ENCODE data around the gene PSMB7.

The PSMB7 gene

DNA sequence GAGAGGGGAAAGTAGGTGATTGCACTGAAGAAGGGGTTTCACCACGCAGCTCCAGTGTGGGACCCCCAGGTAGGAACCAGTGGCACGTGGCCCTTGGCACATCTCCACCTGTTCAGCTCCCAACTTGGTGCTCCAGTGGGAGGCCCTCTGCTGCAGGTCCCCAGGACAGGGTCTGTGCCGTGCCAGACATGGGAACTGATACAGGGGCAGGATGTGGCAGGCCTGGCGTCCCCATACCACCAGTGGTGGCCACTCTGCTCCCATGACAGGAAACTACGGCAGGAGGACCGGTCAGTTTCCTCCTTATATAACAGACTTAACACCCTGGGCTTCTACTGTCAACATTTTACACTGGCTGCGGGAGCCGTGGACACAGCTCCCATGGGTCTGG, 67.3 kb downstream of the PSMB7 start:
- H3K4me2 ChIP-seq (ENCODE audit: low read length) = no peak overlapping the region
- no peaks in the 10 kb centered on the region for H3K79me2 ChIP-seq (ENCODE audit: low read length)
- H3K9ac ChIP-seq (ENCODE audit: low read length) = no peak overlapping the region
- TF ChIP-seq, protein P1, sequence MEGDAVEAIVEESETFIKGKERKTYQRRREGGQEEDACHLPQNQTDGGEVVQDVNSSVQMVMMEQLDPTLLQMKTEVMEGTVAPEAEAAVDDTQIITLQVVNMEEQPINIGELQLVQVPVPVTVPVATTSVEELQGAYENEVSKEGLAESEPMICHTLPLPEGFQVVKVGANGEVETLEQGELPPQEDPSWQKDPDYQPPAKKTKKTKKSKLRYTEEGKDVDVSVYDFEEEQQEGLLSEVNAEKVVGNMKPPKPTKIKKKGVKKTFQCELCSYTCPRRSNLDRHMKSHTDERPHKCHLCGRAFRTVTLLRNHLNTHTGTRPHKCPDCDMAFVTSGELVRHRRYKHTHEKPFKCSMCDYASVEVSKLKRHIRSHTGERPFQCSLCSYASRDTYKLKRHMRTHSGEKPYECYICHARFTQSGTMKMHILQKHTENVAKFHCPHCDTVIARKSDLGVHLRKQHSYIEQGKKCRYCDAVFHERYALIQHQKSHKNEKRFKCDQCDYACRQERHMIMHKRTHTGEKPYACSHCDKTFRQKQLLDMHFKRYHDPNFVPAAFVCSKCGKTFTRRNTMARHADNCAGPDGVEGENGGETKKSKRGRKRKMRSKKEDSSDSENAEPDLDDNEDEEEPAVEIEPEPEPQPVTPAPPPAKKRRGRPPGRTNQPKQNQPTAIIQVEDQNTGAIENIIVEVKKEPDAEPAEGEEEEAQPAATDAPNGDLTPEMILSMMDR (IDR thresholded peaks at IDR 0.05; ENCODE audit: low read depth, low read length) = no peak
- no peak for TF ChIP-seq EZH2phosphoT487 (IDR thresholded peaks at IDR 0.05; ENCODE audit: low read depth)
- H3K36me3 ChIP-seq (replicated peaks; ENCODE audit: low read depth, low read length) = peaks cover 92% of the 10 kb centered on the region
- H3K27me3 ChIP-seq (ENCODE audit: low read depth, low read length) = no peaks in the 10 kb centered on the region
- H3K27ac ChIP-seq (ENCODE audit: low read length) = no peak overlapping the region
- H3K4me1 ChIP-seq (ENCODE audit: low read length) = no peaks in the 10 kb centered on the region
- H3K4me3 ChIP-seq (ENCODE audit: low read length) = no peak overlapping the region
- H3K9me3 ChIP-seq (ENCODE audit: insufficient read depth, low read length) = no peaks in the 10 kb centered on the region
- no peak overlapping the region for H2AFZ ChIP-seq (ENCODE audit: low read depth, low read length)
- H4K20me1 ChIP-seq (ENCODE audit: insufficient read depth, low read length) = peaks cover 24% of the 10 kb centered on the region

- Histone ChIP-seq H3K4me2 (ENCODE audit: low read length) (no peak overlapping the region), H3K79me2 (ENCODE audit: low read length) (no peaks in the 10 kb centered on the region), H3K4me3 (ENCODE audit: low read length) (no peak overlapping the region), H2AFZ (ENCODE audit: low read depth, low read length) (no peak overlapping the region), H4K20me1 (ENCODE audit: insufficient read depth, low read length) (peaks cover 24% of the 10 kb centered on the region), H3K9ac (ENCODE audit: low read length) (no peak overlapping the region), H3K27ac (ENCODE audit: low read length) (no peak overlapping the region), H3K27me3 (ENCODE audit: low read depth, low read length) (no peaks in the 10 kb centered on the region), H3K36me3 (replicated peaks; ENCODE audit: low read depth, low read length) (peaks cover 92% of the 10 kb centered on the region), H3K4me1 (ENCODE audit: low read length) (no peaks in the 10 kb centered on the region), H3K9me3 (ENCODE audit: insufficient read depth, low read length) (no peaks in the 10 kb centered on the region)
- TF ChIP-seq, protein P1 (IDR thresholded peaks at IDR 0.05; ENCODE audit: low read depth, low read length) = no peak
- no peak for TF ChIP-seq EZH2phosphoT487 (IDR thresholded peaks at IDR 0.05; ENCODE audit: low read depth)
Measured at GRCh38 chr9:124347206-124347967, 67.9 kb downstream of the PSMB7 start.

- Histone ChIP-seq H3K4me1 (ENCODE audit: low read length) (no peaks in the 10 kb centered on the region), H3K4me3 (ENCODE audit: low read length) (no peak overlapping the region), H2AFZ (ENCODE audit: low read depth, low read length) (no peak overlapping the region), H4K20me1 (ENCODE audit: insufficient read depth, low read length) (peaks cover 24% of the 10 kb centered on the region), H3K9me3 (ENCODE audit: insufficient read depth, low read length) (no peaks in the 10 kb centered on the region), H3K36me3 (replicated peaks; ENCODE audit: low read depth, low read length) (peaks cover 90% of the 10 kb centered on the region), H3K27me3 (ENCODE audit: low read depth, low read length) (no peaks in the 10 kb centered on the region), H3K4me2 (ENCODE audit: low read length) (no peak overlapping the region), H3K79me2 (ENCODE audit: low read length) (no peaks in the 10 kb centered on the region), H3K9ac (ENCODE audit: low read length) (no peak overlapping the region), H3K27ac (ENCODE audit: low read length) (no peak overlapping the region)
- TF ChIP-seq, protein P1 (IDR thresholded peaks at IDR 0.05; ENCODE audit: low read depth, low read length) = no peak
- TF ChIP-seq EZH2phosphoT487 (IDR thresholded peaks at IDR 0.05; ENCODE audit: low read depth) = no peak
Measured at GRCh38 chr9:124346347-124347163, 68.7 kb downstream of the PSMB7 start.

DNA sequence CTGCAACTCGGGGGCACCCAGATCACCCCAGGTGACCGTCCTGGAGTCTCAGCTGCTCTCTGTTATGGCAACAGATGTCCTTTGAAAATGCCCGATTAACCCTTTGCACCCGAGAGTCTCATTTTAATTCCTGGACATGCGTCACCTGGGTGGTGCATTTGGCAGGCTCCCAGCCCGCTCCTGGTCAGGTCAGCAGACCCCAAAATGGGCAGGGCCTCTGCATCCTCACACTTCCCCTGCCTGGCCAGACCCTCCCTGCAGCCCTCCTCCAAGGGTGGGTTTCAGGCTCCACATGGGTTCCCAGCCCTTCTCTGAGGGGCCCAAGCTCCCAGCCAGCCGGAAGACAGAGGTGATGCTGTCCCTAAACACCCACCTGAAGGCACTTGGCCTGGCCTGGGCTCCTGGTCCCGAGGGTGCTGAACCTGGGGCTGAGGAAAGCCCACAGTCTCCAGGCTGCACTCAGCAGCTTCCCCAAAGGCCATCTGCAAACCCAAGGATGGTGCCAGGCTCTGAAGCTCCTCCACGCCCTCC, 69.4 kb downstream of the PSMB7 start:
- H2AFZ ChIP-seq (ENCODE audit: low read depth, low read length) = no peak overlapping the region
- TF ChIP-seq, protein P1 (IDR thresholded peaks at IDR 0.05; ENCODE audit: low read depth, low read length) = no peak
- TF ChIP-seq EZH2phosphoT487 (IDR thresholded peaks at IDR 0.05; ENCODE audit: low read depth) = no peak

More for the DNA sequence above, 69.4 kb downstream of the PSMB7 start:
- no peak overlapping the region for H3K27ac ChIP-seq (ENCODE audit: low read length)
- no peaks in the 10 kb centered on the region for H3K4me1 ChIP-seq (ENCODE audit: low read length)
- H3K36me3 ChIP-seq (replicated peaks; ENCODE audit: low read depth, low read length) = peaks cover 83% of the 10 kb centered on the region
- no peaks in the 10 kb centered on the region for H3K79me2 ChIP-seq (ENCODE audit: low read length)
- H3K4me2 ChIP-seq (ENCODE audit: low read length) = no peak overlapping the region
- H3K27me3 ChIP-seq (ENCODE audit: low read depth, low read length) = no peaks in the 10 kb centered on the region
- peaks cover 19% of the 10 kb centered on the region for H4K20me1 ChIP-seq (ENCODE audit: insufficient read depth, low read length)
- no peak overlapping the region for H3K9ac ChIP-seq (ENCODE audit: low read length)
- no peaks in the 10 kb centered on the region for H3K9me3 ChIP-seq (ENCODE audit: insufficient read depth, low read length)
- H3K4me3 ChIP-seq (ENCODE audit: low read length) = no peak overlapping the region
